Measurements from ENCODE around the gene TECPR2.
A peak's percentile ranks its signal among the peaks of the same experiment; 100 is the strongest.
"Not testable (repeated sequence)": the region's sequence is repeated elsewhere in the genome, so short reads cannot be mapped to it uniquely, and the experiment has no call there.

The TECPR2 gene

GRCh38 chr14:102516531-102517391 lies 154.0 kb downstream of the TECPR2 start:
- TF ChIP-seq, protein P1, sequence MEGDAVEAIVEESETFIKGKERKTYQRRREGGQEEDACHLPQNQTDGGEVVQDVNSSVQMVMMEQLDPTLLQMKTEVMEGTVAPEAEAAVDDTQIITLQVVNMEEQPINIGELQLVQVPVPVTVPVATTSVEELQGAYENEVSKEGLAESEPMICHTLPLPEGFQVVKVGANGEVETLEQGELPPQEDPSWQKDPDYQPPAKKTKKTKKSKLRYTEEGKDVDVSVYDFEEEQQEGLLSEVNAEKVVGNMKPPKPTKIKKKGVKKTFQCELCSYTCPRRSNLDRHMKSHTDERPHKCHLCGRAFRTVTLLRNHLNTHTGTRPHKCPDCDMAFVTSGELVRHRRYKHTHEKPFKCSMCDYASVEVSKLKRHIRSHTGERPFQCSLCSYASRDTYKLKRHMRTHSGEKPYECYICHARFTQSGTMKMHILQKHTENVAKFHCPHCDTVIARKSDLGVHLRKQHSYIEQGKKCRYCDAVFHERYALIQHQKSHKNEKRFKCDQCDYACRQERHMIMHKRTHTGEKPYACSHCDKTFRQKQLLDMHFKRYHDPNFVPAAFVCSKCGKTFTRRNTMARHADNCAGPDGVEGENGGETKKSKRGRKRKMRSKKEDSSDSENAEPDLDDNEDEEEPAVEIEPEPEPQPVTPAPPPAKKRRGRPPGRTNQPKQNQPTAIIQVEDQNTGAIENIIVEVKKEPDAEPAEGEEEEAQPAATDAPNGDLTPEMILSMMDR (IDR thresholded peaks at IDR 0.05; ENCODE audit: control insufficient read depth, extremely low read depth, insufficient read depth) = peak; percentile 87
- peak overlapping the region; percentile 51 for H3K4me3 ChIP-seq (ENCODE audit: low read depth, low read length)
- DNase-seq (ENCODE audit: low read depth) = no peak

GRCh38 chr14:102517392-102518062 lies 154.8 kb downstream of the TECPR2 start:
- no peak for DNase-seq (ENCODE audit: low read depth)
- H3K4me3 ChIP-seq (ENCODE audit: low read depth, low read length) = peak overlapping the region; percentile 51
- TF ChIP-seq, protein P1 (IDR thresholded peaks at IDR 0.05; ENCODE audit: control insufficient read depth, extremely low read depth, insufficient read depth) = no peak

GRCh38 chr14:102518063-102518648 lies 155.4 kb downstream of the TECPR2 start:
- TF ChIP-seq, protein P1 (IDR thresholded peaks at IDR 0.05; ENCODE audit: control insufficient read depth, extremely low read depth, insufficient read depth) = no peak
- no peak for DNase-seq (ENCODE audit: low read depth)
- no peak overlapping the region for H3K4me3 ChIP-seq (ENCODE audit: low read depth, low read length)

DNA sequence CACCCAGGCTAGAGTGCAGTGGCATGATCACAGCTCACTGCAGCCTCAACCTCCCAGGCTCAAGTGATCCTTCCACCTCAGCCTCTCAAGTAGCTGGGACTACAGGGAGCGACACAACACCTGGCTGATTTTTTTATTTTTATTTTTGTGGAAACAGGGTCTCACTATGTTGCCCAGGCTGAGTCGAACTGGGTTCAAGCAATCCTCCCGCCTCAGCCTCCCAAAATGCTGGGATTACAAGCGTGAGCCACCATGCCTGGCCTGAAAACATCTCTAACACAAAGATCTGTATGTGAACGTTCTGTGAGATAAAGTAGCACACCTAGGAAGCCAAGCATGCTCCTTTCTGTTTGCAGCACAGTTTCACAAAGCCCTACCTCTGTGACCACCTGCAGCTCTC lies 157.0 kb downstream of the TECPR2 start:
- not testable (repeated sequence) for H3K4me3 ChIP-seq (ENCODE audit: low read depth, low read length); DNase-seq (ENCODE audit: low read depth)

- DNase-seq (ENCODE audit: low read depth) = no peak
- TF ChIP-seq, protein P1 (IDR thresholded peaks at IDR 0.05; ENCODE audit: control insufficient read depth, extremely low read depth, insufficient read depth) = no peak
- H3K4me3 ChIP-seq (ENCODE audit: low read depth, low read length) = no peak overlapping the region
Measured at GRCh38 chr14:102523200-102523568, 160.4 kb downstream of the TECPR2 start.

GRCh38 chr14:102523569-102524450 lies 161.1 kb downstream of the TECPR2 start:
- TF ChIP-seq, protein P1 (IDR thresholded peaks at IDR 0.05; ENCODE audit: control insufficient read depth, extremely low read depth, insufficient read depth) = no peak
- DNase-seq (ENCODE audit: low read depth) = no peak
- H3K4me3 ChIP-seq (ENCODE audit: low read depth, low read length) = peak overlapping the region; percentile 64

Measured in LNCaP clone FGC (cell line).